ENCODE measurements around the gene FGF11.

FGF11 gene

GRCh38 chr17:7423679-7424078 is 15.6 kb upstream of the FGF11 start:
- TF ChIP-seq, protein P1, sequence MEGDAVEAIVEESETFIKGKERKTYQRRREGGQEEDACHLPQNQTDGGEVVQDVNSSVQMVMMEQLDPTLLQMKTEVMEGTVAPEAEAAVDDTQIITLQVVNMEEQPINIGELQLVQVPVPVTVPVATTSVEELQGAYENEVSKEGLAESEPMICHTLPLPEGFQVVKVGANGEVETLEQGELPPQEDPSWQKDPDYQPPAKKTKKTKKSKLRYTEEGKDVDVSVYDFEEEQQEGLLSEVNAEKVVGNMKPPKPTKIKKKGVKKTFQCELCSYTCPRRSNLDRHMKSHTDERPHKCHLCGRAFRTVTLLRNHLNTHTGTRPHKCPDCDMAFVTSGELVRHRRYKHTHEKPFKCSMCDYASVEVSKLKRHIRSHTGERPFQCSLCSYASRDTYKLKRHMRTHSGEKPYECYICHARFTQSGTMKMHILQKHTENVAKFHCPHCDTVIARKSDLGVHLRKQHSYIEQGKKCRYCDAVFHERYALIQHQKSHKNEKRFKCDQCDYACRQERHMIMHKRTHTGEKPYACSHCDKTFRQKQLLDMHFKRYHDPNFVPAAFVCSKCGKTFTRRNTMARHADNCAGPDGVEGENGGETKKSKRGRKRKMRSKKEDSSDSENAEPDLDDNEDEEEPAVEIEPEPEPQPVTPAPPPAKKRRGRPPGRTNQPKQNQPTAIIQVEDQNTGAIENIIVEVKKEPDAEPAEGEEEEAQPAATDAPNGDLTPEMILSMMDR (IDR thresholded peaks at IDR 0.05; ENCODE audit: low read depth, low read length), result no peak
- H3K4me3 ChIP-seq (replicated peaks in 1 of 2; ENCODE audit: low read depth in 2 of 2, low read length in 2 of 2), result no peak overlapping the region
- no peak for DNase-seq (ENCODE audit: low read depth in 2 of 2)

GRCh38 chr17:7425316-7425715 is 14.0 kb upstream of the FGF11 start, which contains the start of gene SPEM2:
TSS of gene SPEM2 (plus strand) at chr17:7425616. CDS start at chr17:7425689, 73 bp downstream.
- DNase-seq (ENCODE audit: low read depth in 2 of 2), result no peak
- TF ChIP-seq, protein P1 (IDR thresholded peaks at IDR 0.05; ENCODE audit: low read depth, low read length), result no peak
- H3K4me3 ChIP-seq (replicated peaks in 1 of 2; ENCODE audit: low read depth in 2 of 2, low read length in 2 of 2), result no peak within 1 kb of the TSS

- no peak for DNase-seq (ENCODE audit: low read depth in 2 of 2)
- TF ChIP-seq, protein P1 (IDR thresholded peaks at IDR 0.05; ENCODE audit: low read depth, low read length), result no peak
- no peak overlapping the region for H3K4me3 ChIP-seq (replicated peaks in 1 of 2; ENCODE audit: low read depth in 2 of 2, low read length in 2 of 2)
Measured at GRCh38 chr17:7425756-7426155, 13.6 kb upstream of the FGF11 start.

DNA sequence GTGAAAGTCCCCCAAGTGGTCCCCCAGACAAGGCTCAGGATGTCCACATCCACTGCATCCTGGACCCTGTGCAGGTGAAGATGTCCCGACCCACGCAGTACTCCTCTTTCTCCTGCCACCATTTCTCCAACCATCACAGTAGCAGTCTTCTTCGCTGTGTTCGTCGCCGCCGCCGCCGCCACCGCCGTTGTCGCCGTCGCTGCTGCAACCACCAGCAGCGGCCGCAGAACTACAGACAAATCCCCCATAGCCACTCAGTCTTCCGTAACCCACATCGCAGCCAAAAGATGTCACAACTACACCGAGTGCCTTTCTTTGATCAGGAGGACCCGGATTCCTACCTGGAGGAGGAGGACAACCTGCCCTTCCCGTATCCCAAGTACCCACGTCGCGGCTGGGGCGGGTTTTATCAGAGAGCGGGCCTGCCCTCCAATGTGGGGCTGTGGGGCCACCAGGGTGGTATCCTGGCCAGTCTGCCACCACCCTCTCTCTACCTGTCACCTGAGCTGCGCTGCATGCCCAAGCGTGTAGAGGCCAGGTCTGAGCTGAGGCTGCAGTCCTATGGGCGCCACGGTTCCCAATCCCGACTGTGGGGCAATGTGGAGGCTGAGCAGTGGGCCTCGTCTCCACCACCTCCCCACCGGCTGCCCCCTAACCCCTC is 13.0 kb upstream of the FGF11 start:
- H3K4me3 ChIP-seq (replicated peaks in 1 of 2; ENCODE audit: low read depth in 2 of 2, low read length in 2 of 2), result no peak overlapping the region
- DNase-seq (ENCODE audit: low read depth in 2 of 2), result no peak
- TF ChIP-seq, protein P1 (IDR thresholded peaks at IDR 0.05; ENCODE audit: low read depth, low read length), result no peak

DNA sequence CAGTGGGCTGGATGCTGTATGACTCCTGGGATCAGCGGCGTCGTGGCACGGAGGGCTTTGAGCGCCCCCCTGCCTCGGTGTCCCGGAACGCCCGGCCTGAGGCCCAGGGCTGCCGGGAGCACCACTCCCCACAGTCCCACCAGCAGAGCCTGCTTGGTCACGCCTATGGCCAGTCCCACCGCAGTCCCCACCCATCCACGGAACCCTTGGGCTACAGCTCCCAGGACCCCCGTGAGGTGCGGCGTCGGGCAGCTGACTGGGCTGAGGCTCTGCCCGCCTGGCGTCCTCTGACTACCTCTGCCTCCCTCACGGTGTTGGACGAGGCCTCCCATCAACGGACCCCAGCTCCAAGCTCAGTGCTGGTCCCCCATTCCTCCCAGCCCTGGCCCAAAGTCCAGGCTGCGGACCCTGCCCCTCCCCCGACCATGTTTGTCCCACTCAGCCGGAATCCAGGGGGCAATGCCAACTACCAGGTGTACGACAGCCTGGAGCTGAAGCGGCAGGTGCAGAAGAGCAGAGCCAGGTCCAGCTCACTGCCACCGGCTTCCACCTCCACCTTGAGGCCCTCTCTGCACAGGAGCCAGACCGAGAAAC is 12.3 kb upstream of the FGF11 start:
- DNase-seq (ENCODE audit: low read depth in 2 of 2), result no peak
- TF ChIP-seq, protein P1 (IDR thresholded peaks at IDR 0.05; ENCODE audit: low read depth, low read length), result no peak
- H3K4me3 ChIP-seq (replicated peaks in 1 of 2; ENCODE audit: low read depth in 2 of 2, low read length in 2 of 2), result no peak overlapping the region

GRCh38 chr17:7427549-7427948 is 11.8 kb upstream of the FGF11 start:
- DNase-seq (ENCODE audit: low read depth in 2 of 2), result no peak
- TF ChIP-seq, protein P1 (IDR thresholded peaks at IDR 0.05; ENCODE audit: low read depth, low read length), result no peak
- no peak overlapping the region for H3K4me3 ChIP-seq (replicated peaks in 1 of 2; ENCODE audit: low read depth in 2 of 2, low read length in 2 of 2)

Data from cardiac fibroblast (primary cell).